OCI-LY1 (cell line): Measurements from ENCODE around the gene LRRC71.

Experiments used
- CTCF ChIP-seq: fragments of 200-600 bp; sonication (generic), shearing (Covaris generic); IDR thresholded peaks from 2 replicates; pipeline ENCODE4 v1.5.1; 2017; ENCODE audit warnings: mild to moderate bottlenecking, antibody characterized with exemption, low read length, moderate library complexity, mixed read lengths
- EZH2 ChIP-seq: fragments of 200-600 bp; sonication (generic), shearing (Covaris generic); IDR thresholded peaks from 2 replicates; pipeline ENCODE4 v1.8.0; 2017; ENCODE audit warnings: borderline replicate concordance, mixed run types, mild to moderate bottlenecking, antibody characterized with exemption, low read length, moderate library complexity, mixed read lengths

- TF ChIP-seq EZH2 = no peak
- no peak for TF ChIP-seq CTCF
Observed at GRCh38 chr1:156975084-156975483, 54.7 kb downstream of the LRRC71 start.
